GM18526 (cell line): ENCODE measurements around the gene GIGYF2.

ENCODE experiments used
- POLR2A ChIP-seq: IDR thresholded peaks from 3 replicates; pipeline ENCODE4 v1.6.1; 2011; ENCODE audit not compliant: insufficient read length; ENCODE audit errors: extremely low read depth

GIGYF2 gene

GRCh38 chr2:232860593-232861241 is 163.6 kb downstream of the GIGYF2 start:
- no peak for TF ChIP-seq POLR2A

DNA sequence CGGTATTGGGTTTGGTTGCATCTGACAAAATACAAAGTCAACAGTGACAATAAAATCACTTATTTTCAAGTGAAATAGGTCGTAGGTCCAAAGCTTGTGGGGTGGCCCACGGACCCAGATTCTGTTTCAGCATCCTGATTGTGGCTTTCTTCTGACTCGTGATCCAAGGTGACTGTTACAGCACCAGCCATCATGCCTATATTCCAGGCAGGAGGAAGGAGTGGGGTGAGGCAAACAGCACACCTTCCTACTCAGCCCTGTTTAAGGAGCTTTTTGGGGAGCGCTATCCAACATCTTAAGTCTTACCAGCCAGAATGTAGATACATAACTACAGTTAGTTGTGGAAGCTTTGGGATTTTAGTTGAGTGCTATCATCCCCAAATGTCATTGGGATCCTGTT is 164.2 kb downstream of the GIGYF2 start:
- TF ChIP-seq POLR2A: no peak

GRCh38 chr2:232863996-232864395 is 166.9 kb downstream of the GIGYF2 start:
- no peak for TF ChIP-seq POLR2A

- no peak for TF ChIP-seq POLR2A
Measured at GRCh38 chr2:232865165-232865564, 168.0 kb downstream of the GIGYF2 start.

DNA sequence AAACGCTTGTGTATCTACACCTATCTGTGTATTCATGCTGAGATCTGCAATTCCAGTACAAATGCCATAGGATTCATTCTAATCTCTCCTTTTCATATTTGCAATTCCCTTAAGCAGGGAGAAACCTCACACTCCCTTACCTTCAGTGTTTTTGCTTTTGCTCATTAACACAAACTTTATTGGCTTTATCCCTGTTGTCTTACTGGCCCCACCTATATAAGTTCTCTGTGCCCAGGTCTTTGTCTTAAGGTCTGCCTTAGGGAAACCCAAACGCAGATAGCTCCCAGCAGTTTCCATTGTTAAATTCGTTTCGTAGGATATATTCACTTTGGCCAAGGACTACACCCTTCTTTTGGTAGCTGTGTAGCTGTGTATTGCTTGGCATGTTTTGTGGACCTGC is 169.0 kb downstream of the GIGYF2 start:
- no peak for TF ChIP-seq POLR2A

DNA sequence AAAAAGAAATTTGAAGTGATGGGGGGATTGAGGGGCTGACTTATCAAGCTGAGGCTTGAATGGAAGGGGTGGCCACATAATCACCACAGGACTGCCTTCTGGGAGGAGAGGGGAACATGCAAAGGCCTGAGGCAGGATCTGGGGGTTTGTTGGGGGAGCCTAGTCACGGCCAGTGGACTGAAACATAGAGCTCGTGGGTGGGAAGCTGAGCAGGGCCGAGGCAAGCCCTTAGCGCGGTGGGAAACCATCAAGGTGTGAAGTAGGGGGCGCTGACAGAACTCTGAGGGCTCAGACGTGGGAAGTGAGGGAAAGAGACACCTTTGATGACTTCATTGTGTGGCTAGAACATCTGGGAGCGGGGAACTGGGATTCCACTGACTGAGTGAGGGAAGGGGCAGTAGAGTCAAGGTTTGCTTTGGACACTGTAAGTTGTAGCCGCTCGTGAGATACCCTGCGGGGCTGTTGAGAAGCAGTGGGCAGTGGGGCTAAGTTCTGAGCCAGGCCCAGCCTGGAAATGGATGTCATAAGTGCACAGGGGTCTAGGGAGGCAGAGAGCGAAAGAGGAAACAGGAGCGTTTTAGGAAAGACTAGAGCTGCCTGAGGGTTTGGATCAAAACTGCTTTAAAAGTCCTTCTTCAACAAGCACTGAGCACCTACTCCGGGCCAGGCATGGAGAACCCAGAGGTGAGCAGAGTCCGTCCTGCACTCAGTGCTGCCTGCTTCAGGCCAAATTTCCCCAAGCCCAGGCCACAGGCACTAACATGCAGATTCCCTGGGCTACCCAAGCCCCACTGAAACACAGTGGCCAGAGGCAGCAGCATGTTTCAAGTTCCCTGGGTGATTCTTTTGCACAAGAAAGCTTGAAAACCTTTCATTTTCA is 172.2 kb downstream of the GIGYF2 start:
- TF ChIP-seq POLR2A: no peak

DNA sequence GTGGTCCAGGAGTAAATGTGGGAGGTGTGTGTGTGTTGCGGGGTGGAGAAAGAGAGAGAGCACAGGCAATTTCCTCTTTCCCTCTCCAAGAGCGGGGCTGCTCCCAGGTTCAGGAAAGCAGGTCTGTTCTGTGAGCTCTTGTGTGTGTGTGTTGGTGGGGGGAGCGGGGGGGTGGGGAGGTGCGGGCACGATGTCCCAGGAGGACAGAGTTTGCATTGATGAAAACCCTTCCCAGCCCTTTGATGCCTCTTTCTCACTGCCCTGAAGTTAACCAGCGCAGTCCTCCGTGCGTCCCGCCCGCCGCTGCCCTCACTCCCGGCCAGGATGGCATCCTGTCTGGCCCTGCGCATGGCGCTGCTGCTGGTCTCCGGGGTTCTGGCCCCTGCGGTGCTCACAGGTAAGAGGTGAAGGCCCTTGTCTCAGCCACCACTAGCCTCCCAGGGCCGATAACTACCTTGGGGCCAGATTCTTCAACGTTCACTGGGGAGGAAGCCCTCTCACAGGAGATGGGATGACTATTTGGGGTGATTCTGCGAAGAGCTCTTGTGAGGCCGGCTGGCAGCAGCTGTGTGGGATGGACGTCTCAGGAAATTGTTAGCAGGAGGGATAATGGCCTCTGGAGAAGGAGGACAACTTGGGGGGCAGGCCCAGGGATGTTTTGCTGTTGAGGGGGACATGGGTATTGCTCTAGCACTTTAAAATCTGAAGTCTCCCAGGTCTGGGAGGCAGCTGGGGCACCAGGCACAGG is 173.1 kb downstream of the GIGYF2 start, which contains the start of gene SNORC:
Gene SNORC (plus strand): TSS at position 247 of the 748 bp plus-strand sequence. CDS start 78 bp downstream, at position 325.
- no peak for TF ChIP-seq POLR2A

GRCh38 chr2:232870766-232871371 is 173.7 kb downstream of the GIGYF2 start:
- no peak for TF ChIP-seq POLR2A

DNA sequence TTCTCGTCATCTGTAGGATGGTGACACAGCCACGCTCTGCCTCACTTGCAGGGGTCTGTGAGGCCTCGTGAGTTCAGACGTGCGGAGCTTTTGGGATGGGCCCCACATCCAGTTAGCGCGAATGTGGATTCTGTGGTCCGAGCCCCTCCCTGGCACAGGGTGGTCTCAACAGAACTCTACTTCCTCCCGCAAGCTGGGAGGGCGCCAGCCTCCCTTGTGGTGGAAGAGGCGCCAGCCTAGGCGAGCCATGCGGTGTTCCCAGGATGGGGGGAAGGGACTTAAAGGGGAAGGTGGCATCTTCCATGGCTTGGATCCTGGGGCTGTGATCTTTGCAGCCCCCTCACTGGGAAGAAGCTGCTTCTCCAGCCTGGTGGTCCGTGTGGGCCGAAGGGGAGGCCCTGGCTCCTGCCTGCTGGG is 174.3 kb downstream of the GIGYF2 start:
- no peak for TF ChIP-seq POLR2A

GRCh38 chr2:232871835-232872736 is 175.0 kb downstream of the GIGYF2 start:
- no peak for TF ChIP-seq POLR2A

GRCh38 chr2:232872826-232873225 is 175.7 kb downstream of the GIGYF2 start:
- TF ChIP-seq POLR2A: no peak

- TF ChIP-seq POLR2A: no peak
Measured at GRCh38 chr2:232873292-232873908, 176.3 kb downstream of the GIGYF2 start.

GRCh38 chr2:232873909-232874641 is 176.9 kb downstream of the GIGYF2 start:
- TF ChIP-seq POLR2A: no peak
